Spleen (tissue), 11 donors: ENCODE results near the gene VIL1. TPM values are rescaled to one million over a fixed set of nuclear protein-coding genes. Genes with fewer than 3 reads are reported as not detected.

Source experiments
- DNase-seq: peaks from one replicate; pipeline ENCODE4 v3.0.0-alpha.2; 2020
- H3K27ac ChIP-seq, 8 donors: fragments of 200-600 bp; sonication (generic) in 7 of 8; 1 replicate in 4 of 8; 2 replicates in 4 of 8; pipeline versions ENCODE4 v1.5.0 to v1.8.0; 2016 to 2021; ENCODE audit warnings: inconsistent platforms in 4 of 8, mild to moderate bottlenecking in 4 of 8, moderate library complexity in 1 of 8
- H3K27me3 ChIP-seq, 7 donors: fragments of 200-600 bp; sonication (generic) in 6 of 7; replicated peaks in 1 of 7; 1 replicate in 4 of 7; 2 replicates in 3 of 7; pipeline versions ENCODE4 v1.5.0 to v1.8.0; 2016 to 2021; ENCODE audit warnings: inconsistent platforms in 3 of 7, mild to moderate bottlenecking in 1 of 7
- H3K36me3 ChIP-seq, 6 donors: fragments of 200-600 bp; sonication (generic) in 5 of 6; 1 replicate in 4 of 6; 2 replicates in 2 of 6; pipeline versions ENCODE4 v1.5.0 to v1.8.0; 2016 to 2021; ENCODE audit warnings: inconsistent platforms in 2 of 6
- H3K4me1 ChIP-seq, 6 donors: fragments of 200-600 bp; sonication (generic) in 5 of 6; 1 replicate in 3 of 6; 2 replicates in 3 of 6; pipeline versions ENCODE4 v1.5.0 to v1.8.0; 2016 to 2021; ENCODE audit warnings: inconsistent platforms in 3 of 6
- H3K4me3 ChIP-seq, 8 donors: fragments of 200-600 bp; sonication (generic) in 7 of 8; 1 replicate in 4 of 8; 2 replicates in 4 of 8; pipeline versions ENCODE4 v1.5.0 to v1.8.0; 2016 to 2021; ENCODE audit warnings: inconsistent platforms in 4 of 8, mild to moderate bottlenecking in 4 of 8, moderate library complexity in 2 of 8
- H3K9me3 ChIP-seq, 8 donors: fragments of 200-600 bp; sonication (generic) in 7 of 8; 1 replicate in 4 of 8; 2 replicates in 4 of 8; pipeline versions ENCODE4 v1.5.0 to v1.8.0; 2016 to 2021; ENCODE audit warnings: inconsistent platforms in 4 of 8
- CTCF ChIP-seq, 11 experiments: fragments of 200-600 bp in 7 of 11; fragments of 450-650 bp in 4 of 11; sonication (generic) in 4 of 11; IDR thresholded peaks in 8 of 11; conservative IDR thresholded peaks in 3 of 11; 1 replicate in 7 of 11; 2 replicates in 4 of 11; pipeline versions ENCODE4 v1.4.0 to v1.8.0; 2016 to 2021; ENCODE audit warnings: antibody characterized with exemption in 11 of 11, inconsistent platforms in 4 of 11, mild to moderate bottlenecking in 1 of 11
- POLR2A ChIP-seq, 3 donors: fragments of 450-650 bp; IDR thresholded peaks; one replicate each; pipeline ENCODE4 v1.5.1; 2017; ENCODE audit warnings: antibody characterized with exemption in 3 of 3, mild to moderate bottlenecking in 1 of 3
- POLR2AphosphoS5 ChIP-seq, 3 donors: sonication (generic); formaldehyde crosslinking; IDR thresholded peaks; one replicate each; pipeline ENCODE4 v1.5.1; 2017; ENCODE audit warnings: antibody characterized with exemption in 3 of 3
- WGBS, 5 donors: extraction: QIAGEN DNeasy Blood & Tissue Kit in 3 of 5; methylation state at CpG; one replicate each; pipeline versions ENCODE4 v1.1.5 to v1.1.7; 2013 to 2018; 5-methylcytosine and 5-hydroxymethylcytosine counted together
- intact Hi-C: fragments of 100-400 bp; cut with DNase I; formaldehyde crosslinking; loops from one replicate; pipeline ENCODE4 v1.15.0; 2023; ENCODE audit warnings: low total_unique reads
- polyA plus RNA-seq, 3 donors: library from polyadenylated mRNA; stranded (reverse); fragments of 200-250 nt; gene quantifications; one replicate each; pipeline ENCODE4 v1.2.1, GENCODE V29; 2013
- total RNA-seq, 7 donors: library from RNA; depleted of rRNA in 3 of 7; stranded (reverse); fragments of >200 nt in 3 of 7; fragmentation: NEBNext Ultra II Directional in 4 of 7; extraction: Animal tissue kit (Norgen Biotek cat#: 25700) in 4 of 7; gene quantifications; one replicate each; pipeline versions ENCODE4 v1.1.0 to v1.2.1, GENCODE V29; 2016 to 2021
- donor health status: healthy with polysubstance abuse.
- donor health status: DM: no; HTN: no; CAD: no; lungs with moderate emphysema.
- donor health status: DM: no; HTN: no; CAD: no.
- donor health status: Bipolar disorder and iron deficiency.
- donor health status: healthy.
- donor health status: DM: no; HTN: no; CAD: no.
- donor health status: DM: yes; HTN: yes; CAD: no.

Gene VIL1
- total and polyA plus RNA-seq, 10 donors, result 0.04 to 0.72 (median 0.18) TPM; not detected in 4

DNA sequence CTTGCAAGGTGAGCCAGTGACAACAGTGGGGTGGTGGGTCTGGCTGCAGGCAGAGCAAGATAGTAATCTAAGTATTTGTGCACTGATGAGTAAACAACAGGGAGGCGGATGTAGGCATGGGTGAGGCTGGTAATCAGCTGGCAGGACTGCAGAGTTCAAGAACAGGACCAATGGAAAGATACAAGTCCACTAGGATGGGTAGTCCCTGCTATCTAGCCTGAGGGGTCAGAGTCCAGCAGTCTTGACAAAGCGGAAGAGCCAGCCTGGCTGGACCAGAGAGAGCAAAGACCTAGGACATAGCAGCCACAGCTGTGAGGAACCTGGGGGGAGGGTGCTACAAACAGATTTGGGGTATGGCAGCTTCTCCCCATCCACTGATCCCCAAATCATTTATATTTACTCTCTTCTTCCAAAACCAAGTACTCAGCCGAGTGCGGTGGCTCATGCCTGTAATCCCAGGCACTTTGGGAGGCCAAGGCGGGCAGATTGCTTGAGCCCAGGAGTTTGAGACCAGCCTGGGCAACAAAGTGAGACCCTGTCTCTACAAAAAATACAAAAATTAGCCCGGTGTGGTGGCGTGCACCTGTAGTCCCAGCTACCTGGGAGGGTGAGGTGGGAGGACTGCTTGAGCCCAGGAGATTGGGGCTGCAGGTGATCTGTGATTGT is 25.9 kb downstream of the VIL1 start:
- Histone ChIP-seq H3K27me3 (no peaks in the 10 kb centered on the region), H3K9me3 (no peaks in the 10 kb centered on the region), H3K4me1 (no peaks in the 10 kb centered on the region), H3K4me3 (no peak overlapping the region), H3K27ac (no peak overlapping the region), H3K36me3 (peaks cover 0 to 58% (median 20%) of the 10 kb centered on the region in 6 donors)
- intact Hi-C loops, result no loop called here
- no peak for TF ChIP-seq CTCF (IDR thresholded peaks at IDR 0.05 in 8 of 11, conservative IDR thresholded peaks at IDR 0.05 in 3 of 11)
- no peak for TF ChIP-seq POLR2AphosphoS5 (IDR thresholded peaks at IDR 0.05)
- 94 to 99% (median 97%) methylated on average over 7 of the region's 7 CpGs for WGBS, 5 donors
- DNase-seq, result no peak

- H3K4me1 ChIP-seq, result no peaks in the 10 kb centered on the region
- no peaks in the 10 kb centered on the region for H3K27me3 ChIP-seq
- intact Hi-C loops, result no loop called here
- no peak for DNase-seq
- peaks cover 0 to 65% (median 21%) of the 10 kb centered on the region in 6 donors for H3K36me3 ChIP-seq
- H3K4me3 ChIP-seq, result no peak overlapping the region
- no peaks in the 10 kb centered on the region for H3K9me3 ChIP-seq
- TF ChIP-seq CTCF (IDR thresholded peaks at IDR 0.05 in 8 of 11, conservative IDR thresholded peaks at IDR 0.05 in 3 of 11) (no peak), POLR2AphosphoS5 (IDR thresholded peaks at IDR 0.05) (no peak), POLR2A (IDR thresholded peaks at IDR 0.05) (no peak)
- H3K27ac ChIP-seq, result no peak overlapping the region
These were observed 26.7 kb downstream of the VIL1 start for GRCh38 chr2:218445602-218446001.

- no peak for TF ChIP-seq POLR2AphosphoS5 (IDR thresholded peaks at IDR 0.05)
- TF ChIP-seq POLR2A (IDR thresholded peaks at IDR 0.05), result no peak
- no peak for TF ChIP-seq CTCF (IDR thresholded peaks at IDR 0.05 in 8 of 11, conservative IDR thresholded peaks at IDR 0.05 in 3 of 11)
- H3K4me1 ChIP-seq, result no peaks in the 10 kb centered on the region
- no peaks in the 10 kb centered on the region for H3K9me3 ChIP-seq
- H3K4me3 ChIP-seq, result no peak overlapping the region
- no peak overlapping the region for H3K27ac ChIP-seq
- H3K36me3 ChIP-seq, result peaks cover 0 to 68% (median 21%) of the 10 kb centered on the region in 6 donors
- DNase-seq, result no peak
- H3K27me3 ChIP-seq, result no peaks in the 10 kb centered on the region
- intact Hi-C loops, result no loop called here
- WGBS, 5 donors, result 90 to 98% (median 96%) methylated on average over 6 of the region's 6 CpGs
These were observed 27.6 kb downstream of the VIL1 start for GRCh38 chr2:218446547-218446946.

DNA sequence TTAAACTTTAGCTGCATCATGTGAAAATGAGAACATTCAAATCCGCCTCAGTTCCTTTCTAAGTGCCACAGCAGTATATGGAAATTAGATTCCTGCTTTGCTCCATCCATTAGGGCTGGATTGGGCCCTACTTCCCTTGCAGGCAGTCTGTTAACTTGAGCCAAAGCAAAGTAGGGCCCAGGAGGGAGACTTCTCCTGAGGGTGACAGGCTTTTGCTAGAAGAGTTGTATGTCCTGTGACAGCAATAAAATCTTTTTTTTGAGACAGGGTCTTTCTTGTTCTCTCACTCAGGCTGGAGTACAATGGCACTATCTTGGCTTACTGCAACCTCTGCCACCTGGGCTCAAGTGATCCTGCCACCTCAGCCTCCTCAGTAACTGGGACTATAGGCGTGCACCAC is 28.1 kb downstream of the VIL1 start:
- Histone ChIP-seq H3K9me3 (no peaks in the 10 kb centered on the region), H3K27me3 (no peaks in the 10 kb centered on the region), H3K36me3 (peaks cover 0 to 68% (median 21%) of the 10 kb centered on the region in 6 donors), H3K27ac (no peak overlapping the region), H3K4me3 (no peak overlapping the region), H3K4me1 (no peaks in the 10 kb centered on the region)
- no peak for DNase-seq
- TF ChIP-seq POLR2A (IDR thresholded peaks at IDR 0.05) (no peak), CTCF (IDR thresholded peaks at IDR 0.05 in 8 of 11, conservative IDR thresholded peaks at IDR 0.05 in 3 of 11) (no peak), POLR2AphosphoS5 (IDR thresholded peaks at IDR 0.05) (no peak)
- WGBS, 5 donors, result 94 to 100% (median 100%) methylated on average over 2 of the region's 2 CpGs
- intact Hi-C loops, result no loop called here
